Stromal cell of bone marrow (primary cell): ENCODE data around the gene CTSH.

Experiments
- DNase-seq: peaks from one replicate; pipeline ENCODE4 v3.0.0-alpha.2; 2012; ENCODE audit warnings: low read depth

The CTSH gene

DNA sequence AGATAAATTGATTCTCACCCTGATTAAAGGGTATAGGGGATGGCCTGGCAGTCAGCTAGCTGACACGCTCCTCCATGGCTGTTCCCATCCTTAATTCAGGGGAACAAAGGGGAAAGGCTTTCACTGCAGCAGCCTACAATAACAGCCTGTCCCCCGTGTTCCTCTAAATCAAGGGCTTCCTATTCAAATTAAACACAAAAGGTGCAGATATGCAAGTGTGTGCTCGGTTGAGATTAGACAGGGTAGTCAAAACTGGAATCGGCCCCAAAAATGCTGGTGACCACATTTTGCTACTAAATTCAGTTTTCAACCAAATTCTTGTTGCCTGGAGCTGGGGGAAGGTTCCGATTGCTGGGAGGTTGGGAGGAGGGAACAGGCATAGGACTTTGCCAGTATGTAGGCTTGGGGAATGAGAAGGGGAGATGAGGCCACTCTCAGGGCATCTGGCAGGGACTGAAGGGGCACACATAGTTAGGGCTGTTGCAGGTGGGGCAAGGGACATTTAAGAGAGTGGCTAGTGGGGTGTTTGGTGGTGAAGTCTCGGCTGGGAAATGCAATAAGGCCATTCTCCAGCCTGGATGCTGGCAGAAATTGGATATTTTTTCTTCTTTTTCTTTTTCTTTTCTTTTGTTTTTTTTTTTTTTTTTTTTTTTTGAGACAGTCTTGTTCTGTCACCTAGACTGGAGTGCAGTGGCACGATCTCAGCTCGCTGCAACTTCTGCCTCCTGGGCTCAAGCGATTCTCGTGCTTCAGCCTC lies 32.9 kb upstream of the CTSH start:
- DNase-seq: no peak

- no peak for DNase-seq
Observed at GRCh38 chr15:78977091-78977571, 32.3 kb upstream of the CTSH start.

DNA sequence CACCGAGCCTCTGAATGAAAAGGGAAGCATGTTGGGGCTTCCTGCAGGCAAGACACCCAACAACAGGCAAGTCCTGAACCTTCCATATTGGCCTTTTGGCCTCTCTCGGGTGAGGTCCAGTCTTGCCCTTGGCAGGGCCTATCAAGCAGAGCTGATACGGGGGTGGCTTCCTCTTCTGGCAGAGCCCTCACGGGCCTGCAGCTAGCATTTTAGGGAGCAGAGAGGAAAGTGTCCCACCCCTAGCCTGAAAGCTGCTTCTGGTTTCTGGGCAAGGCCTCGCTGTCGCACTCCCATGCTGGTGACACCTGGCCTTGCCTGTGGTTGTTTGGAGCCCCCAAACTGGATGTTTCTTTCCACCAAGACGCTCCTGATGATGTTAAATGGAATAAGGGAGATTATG lies 31.8 kb upstream of the CTSH start:
- DNase-seq: no peak

DNA sequence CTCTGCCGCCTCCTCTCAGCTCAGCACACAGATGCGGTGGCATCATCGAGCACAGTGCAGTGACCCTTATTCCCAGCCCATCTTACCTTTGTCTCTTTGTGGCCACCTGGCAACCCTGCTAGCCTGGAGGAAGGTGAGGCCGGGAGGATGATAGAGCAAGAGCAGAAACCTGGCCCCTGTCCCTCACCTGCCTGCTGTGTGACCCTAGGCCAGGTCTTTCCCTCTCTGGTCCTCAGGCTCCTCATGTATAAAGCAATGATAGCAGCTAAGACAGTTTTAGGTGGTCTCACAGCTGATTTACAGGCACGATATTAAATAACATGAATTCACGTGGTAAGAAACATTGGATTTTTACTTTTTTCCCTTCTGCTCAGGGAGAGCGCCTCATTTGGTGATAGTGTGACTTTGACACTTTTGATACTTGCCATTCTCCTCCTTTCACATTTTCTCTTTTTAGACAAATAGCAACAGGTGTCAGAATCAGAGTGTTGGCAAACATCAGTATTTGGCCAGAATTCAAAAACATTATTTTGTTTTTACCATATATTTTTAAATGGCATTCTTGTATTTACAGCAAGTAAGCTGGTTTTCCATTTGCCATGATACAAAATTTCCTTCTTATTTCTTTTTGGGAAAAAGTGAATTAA lies 29.5 kb upstream of the CTSH start:
- DNase-seq: no peak

- no peak for DNase-seq
Observed at GRCh38 chr15:78969687-78970349, 25.0 kb upstream of the CTSH start.

- no peak for DNase-seq
Observed at GRCh38 chr15:78968539-78969271, 23.9 kb upstream of the CTSH start.

- DNase-seq: no peak
Observed at GRCh38 chr15:78968114-78968513, 23.3 kb upstream of the CTSH start.

GRCh38 chr15:78960308-78960707 lies 15.5 kb upstream of the CTSH start:
- DNase-seq: no peak

GRCh38 chr15:78959360-78959759 lies 14.5 kb upstream of the CTSH start:
- DNase-seq: no peak

GRCh38 chr15:78957416-78958093 lies 12.7 kb upstream of the CTSH start:
- DNase-seq: no peak

- DNase-seq: no peak
Observed at GRCh38 chr15:78956937-78957336, 12.1 kb upstream of the CTSH start.

- no peak for DNase-seq
Observed at GRCh38 chr15:78955355-78955754, 10.5 kb upstream of the CTSH start.

GRCh38 chr15:78951841-78952238 lies 7.0 kb upstream of the CTSH start:
- no peak for DNase-seq

DNA sequence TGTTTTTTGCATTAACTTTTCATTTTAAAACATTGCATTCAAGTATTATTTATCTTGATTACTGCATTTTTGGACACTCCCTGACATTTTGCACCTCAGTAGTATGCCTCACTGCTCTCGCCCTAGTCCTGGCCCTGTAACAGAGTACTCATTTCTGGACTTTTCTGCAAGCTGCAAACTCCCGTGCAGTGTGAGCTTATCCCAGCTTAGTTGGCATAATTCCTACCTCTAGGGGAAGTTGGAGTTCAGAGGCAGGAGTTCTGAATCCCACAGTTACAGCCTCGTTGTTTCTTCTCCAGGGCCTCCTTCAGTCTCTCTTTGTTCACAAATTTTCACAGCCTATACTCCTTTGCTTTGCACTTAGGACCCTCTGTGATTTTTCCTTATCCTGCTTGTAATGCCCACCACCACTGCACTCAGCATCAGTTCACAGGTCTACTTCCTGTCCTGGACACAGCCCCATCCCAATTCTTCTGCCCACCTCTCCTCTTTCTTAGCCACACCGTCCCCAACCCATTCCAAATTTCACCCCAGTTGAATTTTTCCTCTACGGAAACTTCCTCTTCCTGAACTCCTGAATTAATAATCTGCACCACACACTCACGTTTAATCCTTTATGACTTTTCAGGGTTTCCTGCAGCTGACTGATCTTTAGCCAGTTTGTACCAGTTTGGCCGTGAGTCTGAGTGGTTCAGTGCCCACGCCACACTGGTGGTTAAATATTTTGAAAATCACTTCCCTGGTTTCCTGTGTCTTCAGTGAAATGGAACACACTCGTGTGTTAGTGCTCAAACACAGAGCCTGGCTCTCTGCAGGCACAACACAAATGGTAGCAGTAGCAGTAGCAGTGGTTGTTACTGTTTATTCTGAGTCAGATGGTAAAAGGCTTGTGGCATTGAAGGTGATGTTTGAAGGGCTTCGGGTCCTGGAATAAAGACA lies 6.3 kb upstream of the CTSH start:
- peak; percentile 27 for DNase-seq

GRCh38 chr15:78950343-78950742 lies 5.5 kb upstream of the CTSH start:
- DNase-seq: no peak

GRCh38 chr15:78949461-78949860 lies 4.6 kb upstream of the CTSH start:
- DNase-seq: no peak

GRCh38 chr15:78947506-78947905 lies 2.7 kb upstream of the CTSH start:
- no peak for DNase-seq

DNA sequence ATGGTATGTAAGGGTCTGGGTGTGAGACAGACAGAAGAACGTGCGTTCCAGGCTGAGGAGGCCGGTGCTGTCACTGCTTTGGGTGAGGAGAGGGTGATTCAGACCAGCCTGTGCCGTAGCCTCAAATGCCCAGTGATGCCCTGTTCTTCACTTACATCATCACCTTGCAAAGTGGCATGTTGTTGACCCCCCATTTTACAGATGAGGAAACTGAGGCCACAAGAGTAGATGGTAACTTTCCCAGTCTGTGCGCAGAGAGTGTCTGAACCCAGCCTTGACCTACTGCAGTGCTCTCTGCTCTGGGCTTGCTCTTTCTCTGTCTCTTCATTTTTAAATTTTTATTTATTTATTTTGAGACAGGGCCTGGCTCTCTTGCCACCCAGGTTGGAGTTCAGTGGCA lies 1.6 kb upstream of the CTSH start:
- no peak for DNase-seq

DNA sequence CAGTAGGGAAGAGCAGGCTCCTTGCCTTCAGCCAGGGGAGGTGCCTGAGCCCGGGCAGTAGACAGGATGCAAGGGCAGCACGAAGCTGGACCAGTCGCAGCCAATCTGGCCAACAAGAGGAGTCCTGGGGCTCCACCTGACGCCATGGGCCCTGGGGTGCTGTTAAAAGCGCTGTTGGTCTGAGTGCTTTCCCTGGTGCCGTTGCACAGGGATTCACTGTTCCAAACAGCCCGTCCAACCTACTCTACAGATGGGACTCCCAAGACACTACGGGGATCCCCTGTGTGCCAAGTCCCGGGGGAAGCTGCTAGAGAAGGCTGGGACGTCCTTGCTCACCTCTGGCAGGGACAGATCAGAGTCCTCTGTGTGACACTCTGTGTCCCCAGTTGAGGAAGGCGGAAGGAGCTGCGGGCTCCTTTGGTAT lies 632 bp downstream of the CTSH start:
- no peak for DNase-seq

DNA sequence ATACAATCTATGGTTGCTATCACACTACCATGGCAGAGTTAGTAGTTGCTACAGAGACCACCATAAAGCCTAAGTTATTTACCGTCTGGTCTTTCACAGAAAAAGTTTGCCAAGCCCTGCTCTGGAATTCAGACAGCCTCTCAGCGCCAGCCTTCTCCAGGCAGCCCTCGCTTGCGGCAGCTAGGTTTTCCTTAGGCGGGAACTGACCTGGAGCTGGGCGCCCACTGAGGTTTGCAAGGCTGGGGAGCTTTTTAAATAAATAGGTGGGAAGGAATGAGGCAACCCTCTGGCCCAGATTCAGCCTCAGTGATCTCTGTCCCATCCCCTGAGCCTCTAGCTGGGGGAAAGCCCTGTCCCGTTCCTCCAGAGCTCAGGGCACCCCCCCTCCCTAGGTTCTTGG lies 1.2 kb downstream of the CTSH start:
- no peak for DNase-seq

GRCh38 chr15:78942741-78943140 lies 2.1 kb downstream of the CTSH start:
- no peak for DNase-seq
